K562 (cell line): ENCODE measurements around the gene GLE1. TPM values are rescaled to one million over a fixed set of nuclear protein-coding genes. Genes with fewer than 3 reads are reported as not detected.
A peak's percentile ranks its signal among the peaks of the same experiment; 100 is the strongest.

Source experiments
- ATAC-seq: fragments of 200-7000 bp; cut with Tn5 transposase; 3 replicates; pipeline ENCODE4 v1.9.1; 2020; ENCODE audit warnings: moderate library complexity
- BruUV-seq: library from RNA; stranded (reverse); fragments of 400-500 nt; replicated peaks from 2 replicates; lab custom pipeline; 2021; lab: Mats Ljungman, UMichigan
- CTCF ChIA-PET: fragments of 300-600 bp; formaldehyde crosslinking; extraction: SDS; loops from one replicate; lab custom pipeline; 2021; ENCODE audit warnings: low intra/inter-chr PET ratio; lab: Yijun Ruan, JAX
- POLR2A ChIA-PET: fragments of 300-600, 350-650 bp; sonication (Branson Sonifier 250); formaldehyde crosslinking; extraction: SDS; loops from one replicate; lab custom pipeline; 2021; ENCODE audit warnings: antibody characterized with exemption, inconsistent platforms; lab: Yijun Ruan, JAX
- DNase-seq, 4 experiments: peaks; one replicate each; pipeline versions ENCODE4 v3.0.0 to v3.0.0-alpha.2; 2011 to 2018; ENCODE audit warnings: low spot score in 3 of 4, mixed read lengths in 3 of 4; ENCODE audit errors: extremely low read depth in 1 of 4
- FAIRE-seq: peaks from 2 replicates; lab custom pipeline; 2011; peaks lifted over from hg19 to GRCh38; lab: Jason Lieb, UNC
- H2AFZ ChIP-seq: 2 replicates; pipeline ENCODE4 v1.6.0; 2011; ENCODE audit warnings: low read depth, low read length, control low read depth, inconsistent platforms
- H3K27ac ChIP-seq: fragments of 200-600 bp; 3 replicates; pipeline ENCODE4 v1.8.0; 2011; ENCODE audit warnings: low read depth, mild to moderate bottlenecking, control low read depth, inconsistent platforms, low read length, moderate library complexity, mixed read lengths; ENCODE audit errors: extremely low read depth
- H3K27me3 ChIP-seq, 2 experiments: fragments of 300-600 bp in 1 of 2; 2 replicates in 1 of 2; 3 replicates in 1 of 2; pipeline versions ENCODE4 v1.6.0 to v1.8.0; 2011; ENCODE audit warnings: inconsistent platforms in 2 of 2, low read length in 2 of 2, mild to moderate bottlenecking in 1 of 2, mixed read lengths in 1 of 2, moderate library complexity in 1 of 2; ENCODE audit not compliant: control insufficient read depth in 2 of 2, insufficient read depth in 2 of 2
- H3K36me3 ChIP-seq: fragments of 300-600 bp; 3 replicates; pipeline ENCODE4 v1.8.0; 2011; ENCODE audit warnings: mild to moderate bottlenecking, low read length, inconsistent platforms; ENCODE audit not compliant: control insufficient read depth, insufficient read depth
- H3K4me1 ChIP-seq, 2 experiments: fragments of 200-600 bp in 1 of 2; replicated peaks in 1 of 2; 2 replicates in 1 of 2; 3 replicates in 1 of 2; pipeline versions ENCODE4 v1.5.1 to v1.8.0; 2011; ENCODE audit warnings: inconsistent platforms in 2 of 2, low read length in 2 of 2, mild to moderate bottlenecking in 1 of 2, mixed read lengths in 1 of 2, moderate library complexity in 1 of 2; ENCODE audit not compliant: control insufficient read depth in 2 of 2, insufficient read depth in 2 of 2
- H3K4me2 ChIP-seq: 2 replicates; pipeline ENCODE4 v1.6.1; 2011; ENCODE audit warnings: low read length, control low read depth, inconsistent platforms, mixed read lengths; ENCODE audit not compliant: insufficient read depth
- H3K4me3 ChIP-seq: fragments of 200-600 bp; sonication (generic), shearing (Covaris generic); 2 replicates; pipeline ENCODE4 v1.5.1; 2016; ENCODE audit warnings: control low read depth, inconsistent platforms
- H3K79me2 ChIP-seq: fragments of 200-600 bp; 3 replicates; pipeline ENCODE4 v1.8.0; 2011; ENCODE audit warnings: low read length, inconsistent platforms; ENCODE audit not compliant: control insufficient read depth, insufficient read depth
- H3K9ac ChIP-seq, 2 experiments: 2 replicates each; pipeline versions ENCODE4 v1.6.0 to v1.6.1; 2011; ENCODE audit warnings: low read depth in 2 of 2, low read length in 2 of 2, control low read depth in 1 of 2, inconsistent platforms in 1 of 2, mild to moderate bottlenecking in 1 of 2, mixed read lengths in 1 of 2; ENCODE audit not compliant: insufficient read depth in 1 of 2
- H3K9me1 ChIP-seq: one replicate; pipeline ENCODE4 v1.6.0; 2011; ENCODE audit warnings: inconsistent platforms, mild to moderate bottlenecking, low read length, moderate library complexity; ENCODE audit not compliant: control insufficient read depth, insufficient read depth
- H3K9me3 ChIP-seq: replicated peaks from 2 replicates; pipeline ENCODE4 v1.5.1; 2011; ENCODE audit warnings: low read depth, low read length, inconsistent platforms; ENCODE audit not compliant: control insufficient read depth, insufficient read depth
- H4K20me1 ChIP-seq: replicated peaks from 2 replicates; pipeline ENCODE4 v1.6.1; 2011; ENCODE audit warnings: low read length, inconsistent platforms, mixed read lengths; ENCODE audit not compliant: control insufficient read depth, insufficient read depth
- ADNP ChIP-seq: fragments of 200-800 bp; sonication (Bioruptor generic); IDR thresholded peaks from 2 replicates; pipeline ENCODE4 v1.6.1; 2016; ENCODE audit warnings: missing genetic modification characterization, missing compliant biosample characterization
- BCOR ChIP-seq: fragments of 450-650 bp; IDR thresholded peaks from 2 replicates; pipeline ENCODE4 v1.6.1; 2016
- E4F1 ChIP-seq: fragments of 250-450 bp; sonication (Bioruptor Pico); IDR thresholded peaks from 2 replicates; pipeline ENCODE4 v1.5.0; 2021; ENCODE audit warnings: mild to moderate bottlenecking, borderline replicate concordance
- EGR1 ChIP-seq: fragments of 450-650 bp; conservative IDR thresholded peaks from 2 replicates; pipeline ENCODE4 v1.6.1; 2017; ENCODE audit warnings: mild to moderate bottlenecking
- ERF ChIP-seq: fragments of 450-650 bp; formaldehyde crosslinking; IDR thresholded peaks from 2 replicates; pipeline ENCODE4 v1.4.0; 2020; ENCODE audit warnings: mild to moderate bottlenecking, mixed read lengths
- FOXA3 ChIP-seq, 2 experiments: fragments of 450-650 bp in 1 of 2; sonication (generic) in 1 of 2; formaldehyde crosslinking; IDR thresholded peaks in 1 of 2; conservative IDR thresholded peaks in 1 of 2; 2 replicates each; pipeline versions ENCODE4 v1.4.0 to v1.8.0; 2020 to 2022; ENCODE audit warnings: mild to moderate bottlenecking in 2 of 2, missing genetic modification reagents in 1 of 2
- FOXM1 ChIP-seq, 2 experiments: fragments of 450-650 bp in 1 of 2; sonication (generic) in 1 of 2; formaldehyde crosslinking in 1 of 2; IDR thresholded peaks; 2 replicates each; pipeline versions ENCODE4 v1.6.1 to v1.9.0; 2017 to 2022; ENCODE audit warnings: low read depth in 2 of 2, mild to moderate bottlenecking in 2 of 2, missing genetic modification reagents in 1 of 2, moderate library complexity in 1 of 2
- MAFK ChIP-seq: IDR thresholded peaks from 2 replicates; pipeline ENCODE4 v1.6.1; 2011; ENCODE audit warnings: low read length, improper control_type of control experiment
- POU5F1 ChIP-seq: fragments of 150-350 bp; IDR thresholded peaks from 2 replicates; pipeline ENCODE4 v1.6.1; 2014; ENCODE audit warnings: borderline replicate concordance, low read length, low read depth, mild to moderate bottlenecking; ENCODE audit not compliant: partially characterized antibody
- PRPF4 ChIP-seq: fragments of 200-400 bp; formaldehyde crosslinking; IDR thresholded peaks from one replicate; pipeline ENCODE4 v1.6.1; 2017; ENCODE audit warnings: low read length, low read depth, mild to moderate bottlenecking; ENCODE audit not compliant: insufficient read depth, poor library complexity, severe bottlenecking
- SNAPC5 ChIP-seq: fragments of 250-450 bp; sonication (Bioruptor Pico); IDR thresholded peaks from 2 replicates; pipeline ENCODE4 v1.8.0; 2021; ENCODE audit warnings: moderate library complexity, mild to moderate bottlenecking, inconsistent platforms
- SREBF2 ChIP-seq: sonication (generic); formaldehyde crosslinking; IDR thresholded peaks from 2 replicates; pipeline ENCODE4 v1.4.0; 2020; ENCODE audit warnings: mild to moderate bottlenecking, missing genetic modification reagents
- SRSF3 ChIP-seq: fragments of 200-400 bp; formaldehyde crosslinking; IDR thresholded peaks from 2 replicates; pipeline ENCODE4 v1.6.1; 2016; ENCODE audit warnings: mild to moderate bottlenecking, low read length, moderate library complexity; ENCODE audit not compliant: insufficient read depth
- ZBTB33 ChIP-seq: sonication (generic); formaldehyde crosslinking; IDR thresholded peaks from 2 replicates; pipeline ENCODE4 v1.8.1; 2023; ENCODE audit warnings: mild to moderate bottlenecking, missing genetic modification reagents
- ZBTB49 ChIP-seq: sonication (generic); formaldehyde crosslinking; IDR thresholded peaks from 2 replicates; pipeline ENCODE4 v1.8.0; 2022; ENCODE audit warnings: missing genetic modification reagents, mild to moderate bottlenecking, borderline replicate concordance
- ZNF133 ChIP-seq: fragments of 250-450 bp; sonication (Bioruptor Pico); IDR thresholded peaks from 2 replicates; pipeline ENCODE4 v1.4.0; 2020; ENCODE audit warnings: mild to moderate bottlenecking
- WGBS: fragments of 100-300 bp; shearing (Covaris generic); methylation state at CpG from one replicate; pipeline ENCODE4 v1.1.6; 2016; ENCODE audit warnings: low coverage, mixed read lengths; ENCODE audit not compliant: insufficient coverage; ENCODE audit errors: missing lambda C conversion rate; 5-methylcytosine and 5-hydroxymethylcytosine counted together
- in situ Hi-C: fragments of 300-500 bp; cut with MboI; formaldehyde crosslinking; loops from 4 replicates; pipeline ENCODE4 v1.15.0; 2018; ENCODE audit warnings: inconsistent platforms, mixed read lengths
- intact Hi-C: fragments of 100-400 bp; cut with micrococcal nuclease; formaldehyde crosslinking; loops from 2 replicates; pipeline ENCODE4 v1.14.2; 2022
- polyA plus RNA-seq, 8 experiments: library from polyadenylated mRNA; depleted of rRNA in 4 of 8; stranded (reverse) in 5 of 8; unstranded in 3 of 8; fragments of >200 nt; fragmentation: Nextera tagmentation in 2 of 8; fragmentation: Illumina TruSeq in 1 of 8; extraction: Ambion mirVana in 2 of 8; extraction: Trizol in 1 of 8; gene quantifications; 2 replicates each; pipeline versions ENCODE4 v1.2.1 to v1.2.3, GENCODE V29; 2011 to 2014; ENCODE audit warnings: inconsistent platforms in 1 of 8, missing spikeins in 1 of 8
- total RNA-seq, 7 experiments: library from RNA; depleted of rRNA in 6 of 7; stranded (reverse); fragments of >200 nt in 6 of 7; fragmentation: Illumina TruSeq in 2 of 7; extraction: Trizol in 2 of 7; gene quantifications; 2 replicates each; pipeline versions ENCODE4 v1.2.1 to v1.2.3, GENCODE V29; 2011 to 2021; ENCODE audit warnings: low replicate concordance in 1 of 7

The GLE1 gene
- total and polyA plus RNA-seq, 9 of the 15 experiments (the other 6 are each of a cell fraction or from before 2014, with no cell fraction given) = 15.9 to 44.8 (median 37.6) TPM

DNA sequence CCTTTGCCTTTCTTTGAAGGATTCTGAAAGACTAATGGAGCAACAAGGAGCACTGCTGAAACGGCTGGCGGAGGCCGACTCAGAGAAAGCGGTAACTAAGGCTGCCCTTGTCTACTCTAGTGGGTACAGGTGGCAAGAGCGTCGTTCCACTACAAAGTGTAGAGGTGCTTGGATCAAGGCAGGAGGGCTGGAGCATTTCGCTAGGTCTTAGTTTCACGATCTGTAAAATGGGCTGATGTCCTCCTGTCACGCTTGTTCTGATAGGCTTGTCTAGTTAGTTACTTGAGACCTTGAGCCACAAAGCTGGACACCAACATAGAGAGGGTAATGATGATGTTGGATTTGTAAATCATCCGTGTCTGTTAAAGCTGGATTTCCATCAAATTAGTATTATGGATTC lies 23.0 kb upstream of the GLE1 start:
- Histone ChIP-seq H3K79me2 (no peaks in the 10 kb centered on the region), H3K4me1 (no peaks in the 10 kb centered on the region), H3K27me3 (no peaks in the 10 kb centered on the region), H2AFZ (no peak overlapping the region), H3K4me2 (no peak overlapping the region), H4K20me1 (no peaks in the 10 kb centered on the region), H3K27ac (no peak overlapping the region), H3K9me3 (no peaks in the 10 kb centered on the region), H3K9me1 (no peaks in the 10 kb centered on the region), H3K4me3 (no peak overlapping the region), H3K9ac (no peak overlapping the region), H3K36me3 (peaks cover 87% of the 10 kb centered on the region)
- intact Hi-C loops = no loop called here
- ChIA-PET POLR2A (interaction anchor here (1.0 to 1.2 kb wide), 3 partner anchors 9 to 23 kb away, joined by 3 to 4 read pairs (median 3); partner anchors contain the start of gene GLE1), CTCF (no interaction called here)
- FAIRE-seq = no peak
- no TSS peak for BruUV-seq
- WGBS = 94% methylated on average over 9 of the region's 10 CpGs
- in situ Hi-C loops = no loop called here
- no peak for DNase-seq
- no peak for ATAC-seq
- TF ChIP-seq SREBF2 = no peak
- TF ChIP-seq ZNF133 = no peak
- TF ChIP-seq ERF (CRISPR knock-in tag) = no peak
- TF ChIP-seq FOXM1 (IDR thresholded peaks at IDR 0.05; ENCODE audit: low read depth) = no peak
- no peak for TF ChIP-seq FOXM1 (CRISPR knock-in tag; IDR thresholded peaks at IDR 0.05; ENCODE audit: low read depth)
- TF ChIP-seq SRSF3 = no peak
- TF ChIP-seq FOXA3 (CRISPR knock-in tag; conservative IDR thresholded peaks at IDR 0.05 in 1 of 2, IDR thresholded peaks at IDR 0.05 in 1 of 2) = no peak
- no peak for TF ChIP-seq PRPF4
- peak; percentile 42; the same call in 1 of the 2 replicates for TF ChIP-seq ZBTB33 (CRISPR knock-in tag)
- no peak for TF ChIP-seq ZBTB49 (CRISPR knock-in tag)
- peak; percentile 82 for TF ChIP-seq ADNP (tag)
- peak; percentile 83; the same call in 1 of the 2 replicates for TF ChIP-seq BCOR
- no peak for TF ChIP-seq SNAPC5 (CRISPR knock-in tag)
- TF ChIP-seq EGR1 = no peak
- TF ChIP-seq E4F1 (CRISPR knock-in tag) = no peak
- no peak for TF ChIP-seq POU5F1
- TF ChIP-seq MAFK = no peak
